22Rv1 (cell line): ENCODE measurements around the gene TXNL4A.
"Not testable (repeated sequence)": the region's sequence is repeated elsewhere in the genome, so short reads cannot be mapped to it uniquely, and the experiment has no call there.

Experiments used
- H3K27ac ChIP-seq: fragments of 450-650 bp; 2 replicates; pipeline ENCODE4 v1.5.1; 2017
- CTCF ChIP-seq: fragments of 450-650 bp; IDR thresholded peaks from 2 replicates; pipeline ENCODE4 v1.5.1; 2017; ENCODE audit warnings: mild to moderate bottlenecking
- ZFX ChIP-seq: fragments of 450-650 bp; IDR thresholded peaks from 2 replicates; pipeline ENCODE4 v1.6.1; 2017; ENCODE audit warnings: antibody characterized with exemption, borderline replicate concordance

Gene TXNL4A

GRCh38 chr18:80029690-80030089 lies 41.3 kb upstream of the TXNL4A start:
- no peak overlapping the region for H3K27ac ChIP-seq
- TF ChIP-seq ZFX (no peak), CTCF (no peak)

GRCh38 chr18:80027719-80028118 lies 39.4 kb upstream of the TXNL4A start:
- H3K27ac ChIP-seq, result not testable (repeated sequence)

- H3K27ac ChIP-seq, result no peak overlapping the region
- no peak for TF ChIP-seq ZFX
- TF ChIP-seq CTCF, result no peak
These were observed 38.0 kb upstream of the TXNL4A start for GRCh38 chr18:80026363-80026762.

GRCh38 chr18:80023173-80023572 lies 34.8 kb upstream of the TXNL4A start:
- H3K27ac ChIP-seq, result no peak overlapping the region
- TF ChIP-seq ZFX (no peak), CTCF (peak; percentile 76)

- TF ChIP-seq ZFX, result no peak
- no peak for TF ChIP-seq CTCF
- H3K27ac ChIP-seq, result no peak overlapping the region
These were observed 34.2 kb upstream of the TXNL4A start for GRCh38 chr18:80022613-80023012.

GRCh38 chr18:80012714-80013113 lies 24.4 kb upstream of the TXNL4A start:
- H3K27ac ChIP-seq, result no peak overlapping the region
- TF ChIP-seq CTCF (no peak), ZFX (no peak)

GRCh38 chr18:80011496-80012137 lies 23.3 kb upstream of the TXNL4A start:
- H3K27ac ChIP-seq, result not testable (repeated sequence)

GRCh38 chr18:80010551-80010906 lies 22.2 kb upstream of the TXNL4A start:
- no peak overlapping the region for H3K27ac ChIP-seq
- TF ChIP-seq ZFX, result no peak
- no peak for TF ChIP-seq CTCF
